ENCODE data around the gene ZNF697.
"Not testable (repeated sequence)": the region's sequence is repeated elsewhere in the genome, so short reads cannot be mapped to it uniquely, and the experiment has no call there.

ZNF697 gene

GRCh38 chr1:119595606-119596005, 52.5 kb downstream of the ZNF697 start:
- DNase-seq = no peak

- DNase-seq = no peak
Observed at GRCh38 chr1:119595168-119595567, 52.9 kb downstream of the ZNF697 start.

GRCh38 chr1:119594376-119594775, 53.7 kb downstream of the ZNF697 start:
- DNase-seq = no peak

GRCh38 chr1:119593805-119594204, 54.3 kb downstream of the ZNF697 start:
- DNase-seq = no peak

GRCh38 chr1:119590393-119590792, 57.7 kb downstream of the ZNF697 start:
- no peak for DNase-seq

GRCh38 chr1:119588621-119589020, 59.4 kb downstream of the ZNF697 start:
- DNase-seq = no peak

- peak; percentile 25 for DNase-seq
Observed at GRCh38 chr1:119587341-119587740, 60.7 kb downstream of the ZNF697 start.

- DNase-seq = not testable (repeated sequence)
Observed at GRCh38 chr1:119585801-119586200, 62.3 kb downstream of the ZNF697 start.

GRCh38 chr1:119582801-119583200, 65.3 kb downstream of the ZNF697 start:
- DNase-seq = peak; percentile 23

- DNase-seq = not testable (repeated sequence)
Observed at GRCh38 chr1:119581076-119581475, 67.0 kb downstream of the ZNF697 start.

GRCh38 chr1:119573886-119574285, 74.2 kb downstream of the ZNF697 start:
- DNase-seq = no peak

GRCh38 chr1:119569930-119570622, 78.0 kb downstream of the ZNF697 start:
- DNase-seq = not testable (repeated sequence)

All from NCI-H510A (cell line).